Mesodermal cell (in vitro differentiated cells): Measurements from ENCODE around the gene INSIG1. TPM values are rescaled to one million over a fixed set of nuclear protein-coding genes. Genes with fewer than 3 reads are reported as not detected.

Experiments
- H3K27ac ChIP-seq: 2 replicates; pipeline ENCODE4 v1.7.0; 2013; ENCODE audit warnings: mild to moderate bottlenecking, low read depth, low read length, moderate library complexity; ENCODE audit not compliant: severe bottlenecking
- H3K36me3 ChIP-seq: 2 replicates; pipeline ENCODE4 v1.7.1; 2013; ENCODE audit warnings: mild to moderate bottlenecking, low read length, moderate library complexity; ENCODE audit not compliant: control insufficient read depth, insufficient read depth
- H3K4me1 ChIP-seq: one replicate; pipeline ENCODE4 v1.7.1; 2013; ENCODE audit warnings: mild to moderate bottlenecking, low read length; ENCODE audit not compliant: insufficient read depth, control insufficient read depth, poor library complexity, severe bottlenecking
- H3K4me3 ChIP-seq: 2 replicates; pipeline ENCODE4 v1.7.0; 2013; ENCODE audit warnings: low read length, control low read depth, mild to moderate bottlenecking; ENCODE audit not compliant: insufficient read depth, poor library complexity, severe bottlenecking; ENCODE audit errors: extremely low read depth
- H3K9me3 ChIP-seq: 2 replicates; pipeline ENCODE4 v1.7.1; 2013; ENCODE audit warnings: mild to moderate bottlenecking, low read length, moderate library complexity; ENCODE audit not compliant: control insufficient read depth
- WGBS, 2 experiments: methylation state at CpG; one replicate each; pipeline ENCODE4 v1.1.5; 2013; ENCODE audit warnings: missing lambda C conversion rate in 2 of 2; ENCODE audit not compliant: insufficient coverage in 2 of 2; 5-methylcytosine and 5-hydroxymethylcytosine counted together
- polyA plus RNA-seq, 2 experiments: library from polyadenylated mRNA; stranded (reverse); fragments of 50-300 nt; gene quantifications; one replicate each; pipeline ENCODE4 v1.2.3, GENCODE V29; 2013

Gene INSIG1
- polyA plus RNA-seq (2013, experiment 1 of 2), result 95.2 TPM
- polyA plus RNA-seq (2013, experiment 2 of 2), result 91.5 TPM

- H3K9me3 ChIP-seq, result peaks cover 9% of the 10 kb centered on the region
- H3K36me3 ChIP-seq, result peaks cover 33% of the 10 kb centered on the region
- H3K4me3 ChIP-seq, result peak within 1 kb of the TSS; percentile 95
- peak within 1 kb of the TSS; percentile 97 for H3K27ac ChIP-seq
- 0% methylated on average over 84 to 94 of the region's 111 CpGs for WGBS, 2 experiments
- peaks cover 26% of the 10 kb centered on the region for H3K4me1 ChIP-seq
Measured at GRCh38 chr7:155297517-155298287, at the start of gene INSIG1. Gene INSIG1 (plus strand): TSS chr7:155297878. CDS start chr7:155298286, 408 bp downstream.

GRCh38 chr7:155248366-155248756 is 49.3 kb upstream of the INSIG1 start:
- no peaks in the 10 kb centered on the region for H3K36me3 ChIP-seq
- no peak overlapping the region for H3K4me3 ChIP-seq
- H3K4me1 ChIP-seq, result no peaks in the 10 kb centered on the region
- peaks cover 3% of the 10 kb centered on the region for H3K9me3 ChIP-seq
- no peak overlapping the region for H3K27ac ChIP-seq
- WGBS, 2 experiments, result 83 to 89% methylated on average over 6 to 10 of the region's 10 CpGs

GRCh38 chr7:155251831-155252230 is 45.8 kb upstream of the INSIG1 start:
- H3K4me1 ChIP-seq, result no peaks in the 10 kb centered on the region
- H3K27ac ChIP-seq, result no peak overlapping the region
- WGBS, 2 experiments, result 79 to 97% methylated on average over 4 to 6 of the region's 7 CpGs
- no peaks in the 10 kb centered on the region for H3K36me3 ChIP-seq
- no peaks in the 10 kb centered on the region for H3K9me3 ChIP-seq
- H3K4me3 ChIP-seq, result no peak overlapping the region

GRCh38 chr7:155252444-155252887 is 45.2 kb upstream of the INSIG1 start:
- H3K36me3 ChIP-seq, result no peaks in the 10 kb centered on the region
- 90 to 96% methylated on average over 2 to 5 of the region's 8 CpGs for WGBS, 2 experiments
- H3K4me1 ChIP-seq, result no peaks in the 10 kb centered on the region
- H3K4me3 ChIP-seq, result no peak overlapping the region
- no peaks in the 10 kb centered on the region for H3K9me3 ChIP-seq
- no peak overlapping the region for H3K27ac ChIP-seq

- Histone ChIP-seq H3K4me1 (no peaks in the 10 kb centered on the region), H3K4me3 (no peak overlapping the region)
- WGBS, 2 experiments, result 90 to 92% methylated on average over 22 to 24 of the region's 24 CpGs
Measured at GRCh38 chr7:155252892-155253501, 44.7 kb upstream of the INSIG1 start.

GRCh38 chr7:155254018-155254417 is 43.7 kb upstream of the INSIG1 start:
- H3K36me3 ChIP-seq, result no peaks in the 10 kb centered on the region
- 95% methylated on average over 8 of the region's 8 CpGs for WGBS, 2 experiments
- no peaks in the 10 kb centered on the region for H3K4me1 ChIP-seq
- no peaks in the 10 kb centered on the region for H3K9me3 ChIP-seq
- no peak overlapping the region for H3K27ac ChIP-seq
- H3K4me3 ChIP-seq, result no peak overlapping the region

More at GRCh38 chr7:155252892-155253501, 44.7 kb upstream of the INSIG1 start:
- Histone ChIP-seq H3K9me3 (no peaks in the 10 kb centered on the region), H3K36me3 (no peaks in the 10 kb centered on the region), H3K27ac (no peak overlapping the region)

- Histone ChIP-seq H3K4me3 (no peak overlapping the region), H3K27ac (no peak overlapping the region), H3K9me3 (no peaks in the 10 kb centered on the region), H3K36me3 (no peaks in the 10 kb centered on the region), H3K4me1 (no peaks in the 10 kb centered on the region)
- WGBS, 2 experiments, result 94 to 98% methylated on average over 7 to 8 of the region's 10 CpGs
Measured at GRCh38 chr7:155255071-155255470, 42.6 kb upstream of the INSIG1 start.

GRCh38 chr7:155255621-155256020 is 42.1 kb upstream of the INSIG1 start:
- WGBS, 2 experiments, result no CpG with 5 or more reads among the region's 6 CpGs

GRCh38 chr7:155256081-155256760 is 41.5 kb upstream of the INSIG1 start:
- WGBS, 2 experiments, result 90 to 91% methylated on average over 15 to 18 of the region's 18 CpGs
- no peak overlapping the region for H3K4me3 ChIP-seq
- no peak overlapping the region for H3K27ac ChIP-seq

More at GRCh38 chr7:155255621-155256020, 42.1 kb upstream of the INSIG1 start:
- H3K4me3 ChIP-seq, result no peak overlapping the region
- no peaks in the 10 kb centered on the region for H3K4me1 ChIP-seq
- H3K9me3 ChIP-seq, result no peaks in the 10 kb centered on the region
- H3K36me3 ChIP-seq, result no peaks in the 10 kb centered on the region
- no peak overlapping the region for H3K27ac ChIP-seq

GRCh38 chr7:155256761-155257481 is 40.8 kb upstream of the INSIG1 start:
- Histone ChIP-seq H3K9me3 (no peaks in the 10 kb centered on the region), H3K36me3 (no peaks in the 10 kb centered on the region), H3K4me3 (no peak overlapping the region), H3K4me1 (no peaks in the 10 kb centered on the region), H3K27ac (no peak overlapping the region)
- 93 to 96% methylated on average over 3 of the region's 8 CpGs for WGBS, 2 experiments

More at GRCh38 chr7:155256081-155256760, 41.5 kb upstream of the INSIG1 start:
- no peaks in the 10 kb centered on the region for H3K36me3 ChIP-seq
- H3K9me3 ChIP-seq, result no peaks in the 10 kb centered on the region
- no peaks in the 10 kb centered on the region for H3K4me1 ChIP-seq
